OCI-LY7 (cell line): ENCODE results near the gene TAGLN2.

Experiments
- CTCF ChIP-seq: fragments of 200-600 bp; sonication (generic); conservative IDR thresholded peaks from 2 replicates; pipeline ENCODE4 v1.5.1; 2014; ENCODE audit warnings: mild to moderate bottlenecking, antibody characterized with exemption, low read length, moderate library complexity, mixed read lengths
- EZH2phosphoT487 ChIP-seq: fragments of 200-600 bp; sonication (generic); IDR thresholded peaks from 2 replicates; pipeline ENCODE4 v1.6.1; 2018; ENCODE audit warnings: low read depth, borderline replicate concordance, mild to moderate bottlenecking, mixed run types, antibody characterized with exemption, low read length, moderate library complexity, mixed read lengths

- TF ChIP-seq CTCF (no peak), EZH2phosphoT487 (no peak)
Measured at GRCh38 chr1:159957824-159958268, 32.5 kb upstream of the TAGLN2 start.
